ENCODE data around the gene RNF169. TPM values are rescaled to one million over a fixed set of nuclear protein-coding genes. Genes with fewer than 3 reads are reported as not detected.

The RNF169 gene
- total RNA-seq, 2 experiments from 2014 or later: 11.9 to 12.3 TPM

DNA sequence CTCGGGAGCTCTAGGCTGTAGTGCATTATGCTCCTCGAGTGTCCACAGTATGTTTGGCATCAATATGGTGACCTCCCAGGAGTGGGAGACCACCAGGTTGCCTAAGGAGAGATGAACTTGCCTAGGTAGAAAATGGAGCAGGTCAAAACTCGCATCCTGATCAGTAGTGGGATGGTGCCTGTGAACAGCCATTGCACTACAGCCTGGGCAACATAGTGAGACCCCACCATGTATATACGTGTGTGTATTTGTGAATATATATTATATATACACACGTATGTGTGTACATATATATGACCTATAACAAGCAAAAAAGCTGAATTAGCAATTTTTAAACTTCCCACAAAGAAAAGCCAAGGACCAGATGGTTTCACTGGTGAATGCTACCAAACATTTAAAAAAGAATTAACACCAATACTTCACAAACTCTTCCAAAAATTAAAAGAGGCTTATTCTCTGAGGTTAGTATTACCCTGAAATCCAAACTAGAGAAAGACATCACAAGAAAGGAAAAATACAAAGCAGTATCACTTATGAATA is 97.4 kb downstream of the RNF169 start:
- POLR2A ChIA-PET: no interaction called here
- CTCF ChIA-PET: no interaction called here

DNA sequence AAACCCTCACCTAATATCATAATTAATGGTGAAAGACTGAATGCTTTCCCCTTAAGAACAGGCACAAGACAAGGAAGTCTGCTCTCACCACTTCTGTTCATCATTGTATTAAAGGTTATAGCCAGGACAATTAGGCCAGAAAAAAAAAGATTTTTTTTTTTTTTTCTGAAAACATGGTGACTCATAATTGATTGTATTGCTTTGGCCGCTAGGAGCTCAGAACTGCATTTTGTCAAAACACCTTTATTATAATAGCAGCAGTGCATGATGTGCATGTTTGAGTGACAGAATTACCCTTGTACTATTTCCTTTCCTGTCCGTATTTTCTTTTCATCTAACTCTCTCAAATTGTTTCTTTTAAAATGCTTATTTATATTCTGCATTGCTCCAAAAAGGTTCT is 98.1 kb downstream of the RNF169 start:
- POLR2A ChIA-PET: no interaction called here
- CTCF ChIA-PET: no interaction called here

DNA sequence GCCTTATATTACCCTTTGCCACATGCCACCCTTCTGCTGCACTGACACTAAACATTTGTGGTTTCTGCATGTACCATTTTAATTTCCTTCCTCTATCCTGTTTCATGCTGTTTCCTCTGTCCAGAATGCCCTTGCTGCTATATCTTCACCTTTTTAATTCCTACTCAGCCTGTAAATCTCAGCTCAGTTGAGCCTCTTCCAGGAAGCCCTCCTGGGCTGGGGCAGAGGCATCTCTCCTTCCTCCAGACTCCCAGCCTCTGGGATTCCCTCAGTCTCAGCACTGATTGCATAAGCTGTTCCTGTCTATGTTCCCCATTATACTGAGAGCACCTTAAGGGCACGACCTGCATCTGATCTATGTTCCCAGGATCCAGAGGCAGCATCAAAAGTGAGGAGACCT is 98.7 kb downstream of the RNF169 start:
- CTCF ChIA-PET: no interaction called here
- POLR2A ChIA-PET: no interaction called here

DNA sequence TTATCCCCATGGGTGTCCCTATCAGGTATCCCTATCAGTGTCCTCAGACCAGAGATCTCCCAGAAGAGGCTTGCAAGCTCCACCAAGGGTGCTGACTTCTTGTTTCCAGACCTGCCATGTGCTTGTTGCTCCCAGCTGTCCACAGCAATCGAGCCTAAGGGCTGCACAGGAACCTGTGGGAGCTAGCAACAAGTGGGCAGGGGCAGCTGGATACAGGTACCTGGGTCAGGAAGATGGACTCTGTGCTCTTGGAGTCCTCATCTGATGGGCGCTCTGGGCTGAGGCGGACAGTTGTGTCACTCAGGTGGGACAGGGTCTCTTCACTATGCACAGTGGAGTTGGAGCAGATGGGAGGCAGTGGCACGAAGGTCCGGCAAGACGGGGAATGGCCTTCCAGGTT is 99.2 kb downstream of the RNF169 start:
- ChIA-PET POLR2A (no interaction called here), CTCF (no interaction called here)

DNA sequence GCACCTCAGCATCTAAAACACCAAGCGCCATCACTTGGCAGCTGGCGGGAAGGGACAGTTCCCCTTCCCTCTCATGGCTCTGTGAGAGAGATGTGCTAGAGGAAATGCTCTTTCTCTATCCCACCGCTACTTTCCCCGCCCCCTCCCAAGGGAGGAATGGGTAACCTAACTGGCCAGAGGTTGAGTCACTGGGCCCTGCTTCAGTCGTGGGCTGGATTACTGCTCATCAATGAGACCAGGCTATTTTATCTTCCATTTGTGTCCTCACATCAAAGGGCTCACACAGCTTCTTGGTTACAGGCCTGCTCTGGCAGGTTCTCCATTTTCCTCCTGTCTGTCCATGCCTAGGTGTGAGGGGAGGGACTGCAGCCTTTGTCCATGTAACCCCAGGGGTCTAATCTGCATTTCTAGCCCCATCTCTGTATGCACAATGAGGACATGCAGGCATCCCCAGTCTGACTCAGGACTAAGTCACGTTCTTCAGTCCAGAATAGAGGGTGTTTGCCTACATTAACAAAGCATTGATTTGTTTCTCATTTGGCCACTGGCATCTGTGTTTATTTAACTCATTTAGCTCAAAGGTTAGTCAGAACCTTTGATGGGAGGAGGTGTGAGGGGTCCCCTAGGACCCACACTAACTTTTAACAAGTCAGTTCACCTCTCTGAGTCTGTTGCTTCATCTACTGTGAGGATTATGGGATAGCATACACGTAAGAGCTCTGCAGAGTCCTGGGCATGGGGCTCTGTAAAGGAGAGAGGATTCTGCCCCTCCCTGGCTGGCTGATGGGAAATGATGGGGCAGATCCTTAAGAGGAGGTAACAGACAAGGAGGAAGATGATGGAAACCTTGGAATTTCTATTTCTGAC is 101.1 kb downstream of the RNF169 start:
- POLR2A ChIA-PET: no interaction called here
- CTCF ChIA-PET: no interaction called here

DNA sequence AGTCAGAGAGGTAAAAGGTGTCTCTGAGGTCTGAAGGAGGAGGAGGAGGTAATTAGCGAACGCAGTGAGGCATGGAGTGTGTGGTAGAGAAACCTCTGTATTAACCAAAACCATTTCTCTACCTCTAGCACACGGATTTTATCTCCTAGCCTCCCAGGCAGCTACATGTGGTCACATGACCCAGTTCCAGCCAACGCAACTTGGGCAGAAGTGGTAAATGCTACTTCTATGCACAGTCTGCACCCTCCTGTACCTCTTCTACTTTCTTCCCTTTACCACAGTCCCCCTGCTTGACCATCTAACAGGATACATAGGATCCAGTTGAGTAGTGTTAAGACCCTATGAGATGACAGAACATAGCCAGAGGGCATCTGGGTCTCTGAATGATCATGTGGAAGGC is 104.6 kb downstream of the RNF169 start:
- ChIA-PET CTCF (no interaction called here), POLR2A (no interaction called here)

DNA sequence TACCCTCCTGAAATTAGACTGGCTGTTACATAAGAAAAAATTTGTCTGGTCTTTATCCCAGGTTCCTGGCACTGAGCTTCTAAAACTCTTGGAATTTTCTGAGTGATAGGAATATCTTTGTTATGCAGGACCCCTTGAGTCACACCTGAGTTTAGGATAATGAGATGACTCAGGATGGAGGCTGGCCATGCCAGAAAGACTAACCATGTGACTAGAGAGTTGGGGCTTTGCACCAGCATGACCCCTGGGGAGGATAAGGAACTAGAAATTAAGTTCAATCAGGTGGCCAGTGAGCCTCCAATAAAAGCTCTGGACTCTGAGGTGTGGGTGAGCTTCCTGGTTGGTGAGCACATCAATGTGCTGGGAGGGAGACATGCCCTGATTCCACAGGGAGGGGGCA is 112.1 kb downstream of the RNF169 start:
- ChIA-PET POLR2A (no interaction called here), CTCF (no interaction called here)

DNA sequence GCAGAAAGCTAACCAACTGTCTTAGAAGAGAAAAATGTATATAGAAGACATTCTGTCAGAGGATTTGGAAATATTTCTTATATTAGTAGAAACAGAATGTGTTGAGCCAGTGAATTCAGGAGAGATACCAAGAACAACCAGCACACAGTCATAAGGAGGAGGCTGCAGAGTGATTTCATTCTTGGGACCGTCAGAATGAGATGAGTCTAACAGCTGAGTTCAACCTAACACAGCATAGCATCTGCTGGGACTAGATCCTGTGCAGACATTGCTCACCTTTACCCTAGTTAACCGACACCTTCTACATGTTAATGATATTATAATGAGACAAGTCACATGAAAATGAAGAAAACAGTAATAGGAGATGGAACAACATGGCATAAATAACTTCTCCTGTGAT is 114.8 kb downstream of the RNF169 start:
- ChIA-PET CTCF (no interaction called here), POLR2A (no interaction called here)

DNA sequence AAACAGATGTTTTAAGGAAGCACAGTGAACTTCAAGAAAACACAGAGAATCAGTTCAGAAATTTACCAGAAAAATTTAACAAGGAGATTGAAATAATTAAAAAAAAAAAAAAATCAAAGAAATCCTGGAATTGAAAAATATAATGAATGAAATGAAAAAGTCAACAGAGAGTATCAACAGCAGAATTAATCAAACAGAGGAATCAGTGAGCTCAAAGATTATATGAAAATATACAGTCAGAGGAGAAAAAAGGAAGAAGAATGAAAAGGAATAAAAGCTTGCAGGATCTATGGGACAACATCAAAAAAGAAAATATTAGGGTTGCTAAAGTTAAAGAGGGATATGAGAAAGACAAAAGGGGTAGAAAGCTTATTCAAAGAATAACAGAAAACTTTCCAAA is 117.9 kb downstream of the RNF169 start:
- ChIA-PET CTCF (interaction anchor here (0.8 kb wide), 1 partner anchor 15 kb away, joined by 3 read pairs; no protein-coding TSS in a partner anchor), POLR2A (no interaction called here)

DNA sequence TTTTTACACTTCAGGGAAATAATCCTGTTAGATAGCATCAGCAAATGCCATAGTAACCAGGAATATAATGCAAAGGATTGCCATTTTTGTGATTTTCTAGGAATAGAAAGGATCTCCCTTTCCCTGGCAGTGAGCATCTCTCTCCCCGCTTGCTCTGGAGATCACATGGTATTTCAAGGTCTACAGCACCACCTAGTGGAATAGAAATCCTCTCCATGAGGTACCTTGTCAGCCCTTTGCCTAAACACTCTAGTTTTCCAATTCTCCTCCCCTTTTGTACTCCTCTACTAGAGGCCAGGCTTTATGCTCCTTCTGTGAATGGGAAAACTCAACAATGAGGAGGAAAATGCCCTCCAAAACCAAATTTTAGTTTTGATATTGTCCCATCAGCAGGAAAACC is 121.8 kb downstream of the RNF169 start:
- CTCF ChIA-PET: interaction anchor here (0.6 to 1.4 kb wide), 3 partner anchors 168 to 418 kb away, joined by 3 read pairs; no protein-coding TSS in a partner anchor
- POLR2A ChIA-PET: no interaction called here

DNA sequence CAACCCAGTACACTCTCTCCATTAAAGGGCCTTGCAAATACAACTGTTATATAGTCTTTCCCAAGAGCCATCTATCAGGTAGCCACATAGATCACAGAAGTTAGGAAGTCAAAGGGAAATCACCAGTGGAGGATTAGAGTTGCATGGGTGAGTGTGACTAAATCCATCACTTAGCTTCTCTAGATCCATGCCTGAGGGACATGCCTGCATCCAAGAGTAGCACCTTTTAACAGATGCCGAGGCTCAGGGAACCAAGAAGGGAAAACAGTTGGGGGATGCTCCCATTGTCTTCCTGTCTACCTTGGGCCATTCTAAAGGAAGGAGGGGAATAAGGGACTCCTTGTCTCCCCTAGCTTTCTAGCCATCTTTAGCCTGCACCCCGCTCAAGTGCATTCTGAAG is 122.4 kb downstream of the RNF169 start:
- CTCF ChIA-PET: interaction anchor here (0.6 to 1.4 kb wide), 3 partner anchors 168 to 418 kb away, joined by 3 read pairs; no protein-coding TSS in a partner anchor
- POLR2A ChIA-PET: no interaction called here

DNA sequence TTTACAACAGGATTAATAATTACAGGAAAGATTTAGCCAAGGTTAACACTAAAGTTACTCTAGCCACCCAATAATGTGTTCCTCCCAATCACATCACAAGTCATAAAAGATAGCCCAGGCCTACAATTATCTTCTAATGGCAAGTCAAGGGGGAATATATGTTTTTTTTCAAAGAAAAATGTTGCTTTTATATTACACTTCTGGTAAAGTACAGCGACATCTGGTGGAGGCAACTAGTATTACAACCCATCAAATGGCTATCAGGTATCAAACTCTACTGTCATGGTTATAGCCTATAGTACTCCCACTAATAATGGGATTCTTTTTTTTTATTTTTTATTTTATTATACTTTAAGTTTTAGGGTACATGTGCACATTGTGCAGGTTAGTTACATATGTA is 128.5 kb downstream of the RNF169 start:
- POLR2A ChIA-PET: no interaction called here
- CTCF ChIA-PET: no interaction called here

Other genes with a start within 250 kb of the RNF169 start
- gene POLD3, start 156.3 kb upstream of the RNF169 start, total RNA-seq: 10 to 100 TPM; 58.1 to 59.5 TPM
- gene CHRDL2, start 17.4 kb upstream of the RNF169 start, total RNA-seq: not detected
- 10 to 100 TPM; 31.0 to 34.6 TPM for gene XRRA1, start 200.2 kb downstream of the RNF169 start, total RNA-seq
- 100 to 1,000 TPM; 145 to 159 TPM for gene SPCS2, start 200.4 kb downstream of the RNF169 start, total RNA-seq
- 10 to 100 TPM; 15.6 to 15.7 TPM for gene NEU3, start 240.1 kb downstream of the RNF169 start, total RNA-seq